H9 (cell line): Measurements from ENCODE around the gene PLEKHM3. TPM values are rescaled to one million over a fixed set of nuclear protein-coding genes. Genes with fewer than 3 reads are reported as not detected.

Source experiments
- DNase-seq: peaks from one replicate; pipeline ENCODE4 v3.0.0-alpha.2; 2017
- H2AFZ ChIP-seq: one replicate; pipeline ENCODE4 v1.6.1; 2013; ENCODE audit warnings: mild to moderate bottlenecking, low read length, control low read depth, moderate library complexity
- H2AK5ac ChIP-seq: 2 replicates; pipeline ENCODE4 v1.6.1; 2013; ENCODE audit warnings: low read length, control low read depth, mixed read lengths; ENCODE audit not compliant: insufficient read length
- H2BK120ac ChIP-seq: one replicate; pipeline ENCODE4 v1.6.1; 2013; ENCODE audit warnings: low read depth, mild to moderate bottlenecking, low read length, control low read depth, inconsistent platforms; ENCODE audit not compliant: poor library complexity, severe bottlenecking
- H2BK12ac ChIP-seq: 2 replicates; pipeline ENCODE4 v1.6.1; 2013; ENCODE audit warnings: low read length, control low read depth, mixed read lengths, low read depth; ENCODE audit not compliant: insufficient read length
- H2BK15ac ChIP-seq: 2 replicates; pipeline ENCODE4 v1.6.1; 2013; ENCODE audit warnings: low read depth, low read length, control low read depth
- H2BK20ac ChIP-seq: one replicate; pipeline ENCODE4 v1.6.1; 2013; ENCODE audit warnings: low read depth, mild to moderate bottlenecking, low read length, control low read depth, inconsistent platforms; ENCODE audit not compliant: poor library complexity, severe bottlenecking
- H2BK5ac ChIP-seq: 2 replicates; pipeline ENCODE4 v1.6.1; 2013; ENCODE audit warnings: low read length, control low read depth, mixed read lengths; ENCODE audit not compliant: insufficient read length
- H3K14ac ChIP-seq: 2 replicates; pipeline ENCODE4 v1.6.1; 2013; ENCODE audit warnings: low read length, control low read depth; ENCODE audit not compliant: insufficient read depth
- H3K18ac ChIP-seq: 2 replicates; pipeline ENCODE4 v1.6.1; 2013; ENCODE audit warnings: low read depth, mild to moderate bottlenecking, mixed read lengths, low read length, control low read depth; ENCODE audit not compliant: insufficient read length
- H3K23ac ChIP-seq: 2 replicates; pipeline ENCODE4 v1.6.1; 2013; ENCODE audit warnings: low read length, control low read depth, mixed read lengths, low read depth; ENCODE audit not compliant: insufficient read length
- H3K23me2 ChIP-seq: 2 replicates; pipeline ENCODE4 v1.6.1; 2013; ENCODE audit warnings: low read depth, mild to moderate bottlenecking, mixed read lengths, low read length, control low read depth; ENCODE audit not compliant: insufficient read length, poor library complexity, severe bottlenecking
- H3K27ac ChIP-seq: 2 replicates; pipeline ENCODE4 v1.5.1; 2013; ENCODE audit warnings: low read length, control low read depth, mixed read lengths, low read depth; ENCODE audit not compliant: insufficient read length
- H3K27me3 ChIP-seq: 2 replicates; pipeline ENCODE4 v1.6.1; 2013; ENCODE audit warnings: low read length, control low read depth, inconsistent platforms; ENCODE audit not compliant: insufficient read depth
- H3K4ac ChIP-seq: 2 replicates; pipeline ENCODE4 v1.6.1; 2013; ENCODE audit warnings: low read depth, mild to moderate bottlenecking, control low read depth, inconsistent platforms, low read length, moderate library complexity
- H3K4me1 ChIP-seq: 2 replicates; pipeline ENCODE4 v1.6.1; 2013; ENCODE audit warnings: low read length, control low read depth, inconsistent platforms; ENCODE audit not compliant: insufficient read depth
- H3K4me2 ChIP-seq: 2 replicates; pipeline ENCODE4 v1.6.1; 2013; ENCODE audit warnings: low read length, control low read depth, mixed read lengths; ENCODE audit not compliant: insufficient read length, insufficient read depth
- H3K56ac ChIP-seq: 2 replicates; pipeline ENCODE4 v1.6.1; 2013; ENCODE audit warnings: low read depth, mild to moderate bottlenecking, mixed read lengths, low read length, control low read depth; ENCODE audit not compliant: insufficient read length
- H3K79me1 ChIP-seq: 2 replicates; pipeline ENCODE4 v1.6.1; 2013; ENCODE audit warnings: low read depth, mild to moderate bottlenecking, moderate library complexity, low read length, control low read depth, inconsistent platforms; ENCODE audit not compliant: insufficient read depth, poor library complexity, severe bottlenecking
- H3K79me2 ChIP-seq: 2 replicates; pipeline ENCODE4 v1.6.1; 2013; ENCODE audit warnings: low read length, control low read depth, inconsistent platforms; ENCODE audit not compliant: insufficient read depth
- H3K9ac ChIP-seq: 2 replicates; pipeline ENCODE4 v1.6.1; 2013; ENCODE audit warnings: low read length, control low read depth, mixed read lengths; ENCODE audit not compliant: insufficient read length; ENCODE audit errors: extremely low read depth
- H3K9me3 ChIP-seq: one replicate; pipeline ENCODE4 v1.6.1; 2013; ENCODE audit warnings: low read depth, low read length, inconsistent platforms; ENCODE audit not compliant: control insufficient read depth
- H3T11ph ChIP-seq: one replicate; pipeline ENCODE4 v1.6.1; 2013; ENCODE audit warnings: mild to moderate bottlenecking, low read length, control low read depth, inconsistent platforms
- H4K20me1 ChIP-seq: one replicate; pipeline ENCODE4 v1.6.1; 2013; ENCODE audit not compliant: control insufficient read depth, insufficient read length, insufficient read depth
- H4K5ac ChIP-seq: 2 replicates; pipeline ENCODE4 v1.6.1; 2013; ENCODE audit warnings: low read depth, mild to moderate bottlenecking, mixed read lengths, low read length, control low read depth; ENCODE audit not compliant: insufficient read length
- H4K8ac ChIP-seq: replicated peaks from 2 replicates; pipeline ENCODE4 v1.6.1; 2013; ENCODE audit warnings: low read length, control low read depth, mixed read lengths, low read depth; ENCODE audit not compliant: insufficient read length
- H4K91ac ChIP-seq: 2 replicates; pipeline ENCODE4 v1.6.1; 2013; ENCODE audit warnings: low read depth, mild to moderate bottlenecking, moderate library complexity, mixed read lengths, low read length, control low read depth; ENCODE audit not compliant: insufficient read length
- H3K27ac Mint-ChIP-seq, 3 experiments: 2 replicates in 2 of 3; 3 replicates in 1 of 3; pipeline ENCODE4 v1.8.0; 2020 to 2021; ENCODE audit warnings: mixed read lengths in 3 of 3, mild to moderate bottlenecking in 1 of 3, moderate library complexity in 1 of 3
- H3K27me3 Mint-ChIP-seq: 2 replicates; pipeline ENCODE4 v1.8.0; 2021; ENCODE audit warnings: low read depth, mild to moderate bottlenecking, moderate library complexity, mixed read lengths
- H3K36me3 Mint-ChIP-seq, 3 experiments: 2 replicates in 2 of 3; 3 replicates in 1 of 3; pipeline ENCODE4 v1.8.0; 2020 to 2021; ENCODE audit warnings: low read depth in 3 of 3, mixed read lengths in 3 of 3; ENCODE audit not compliant: insufficient read depth in 1 of 3
- H3K4me1 Mint-ChIP-seq, 2 experiments: 2 replicates each; pipeline ENCODE4 v1.8.0; 2020; ENCODE audit warnings: mixed read lengths in 2 of 2
- H3K4me3 Mint-ChIP-seq, 2 experiments: 2 replicates in 1 of 2; 3 replicates in 1 of 2; pipeline ENCODE4 v1.8.0; 2020 to 2021; ENCODE audit warnings: mild to moderate bottlenecking in 2 of 2, mixed read lengths in 2 of 2, moderate library complexity in 1 of 2
- H3K9me3 Mint-ChIP-seq, 2 experiments: 2 replicates in 1 of 2; 3 replicates in 1 of 2; pipeline ENCODE4 v1.8.0; 2020; ENCODE audit warnings: mild to moderate bottlenecking in 2 of 2, mixed read lengths in 2 of 2, moderate library complexity in 1 of 2
- CTCF ChIP-seq: fragments of 200-600 bp; sonication (generic); conservative IDR thresholded peaks from 3 replicates; pipeline ENCODE4 v1.8.0; 2021; ENCODE audit warnings: antibody characterized with exemption, mild to moderate bottlenecking
- WGBS: extraction: QIAGEN DNeasy Blood & Tissue Kit; methylation state at CpG from one replicate; pipeline ENCODE4 v1.1.7; 2013; ENCODE audit warnings: missing lambda C conversion rate, low lambda C conversion rate, mixed read lengths; ENCODE audit not compliant: insufficient read length; ENCODE audit errors: extremely low coverage; 5-methylcytosine and 5-hydroxymethylcytosine counted together
- total RNA-seq: library from RNA; stranded (reverse); gene quantifications from 2 replicates; pipeline ENCODE4 v1.2.1, GENCODE V29; 2021

PLEKHM3 gene
- total RNA-seq, 1 experiment from 2014 or later = 7.5 TPM

GRCh38 chr2:208072250-208072892, 47.0 kb upstream of the PLEKHM3 start:
- no peak overlapping the region for H3K4me3 Mint-ChIP-seq
- TF ChIP-seq CTCF = peak; percentile 92
- Histone ChIP-seq H3K4me1 (no peaks in the 10 kb centered on the region), H3K79me1 (no peaks in the 10 kb centered on the region), H2BK120ac (no peak overlapping the region), H3K9me3 (no peaks in the 10 kb centered on the region), H3K56ac (no peak overlapping the region), H2AK5ac (no peak overlapping the region), H2BK12ac (no peak overlapping the region), H4K91ac (no peak overlapping the region), H3K4me2 (no peak overlapping the region), H4K5ac (no peak overlapping the region), H3K23me2 (no peaks in the 10 kb centered on the region), H2BK5ac (no peak overlapping the region), H3K18ac (no peak overlapping the region), H3K27me3 (no peaks in the 10 kb centered on the region), H2BK20ac (no peak overlapping the region), H3K9ac (no peak overlapping the region), H3K79me2 (no peaks in the 10 kb centered on the region), H3K23ac (no peak overlapping the region), H2BK15ac (no peak overlapping the region), H4K8ac (no peak overlapping the region), H3K4ac (no peak overlapping the region), H3K14ac (no peak overlapping the region), H4K20me1 (no peaks in the 10 kb centered on the region), H3K27ac (no peak overlapping the region), H2AFZ (no peak overlapping the region), H3T11ph (no peak overlapping the region)
- no peaks in the 10 kb centered on the region for H3K27me3 Mint-ChIP-seq
- DNase-seq = peak; percentile 77
- H3K27ac Mint-ChIP-seq = no peak overlapping the region
- peaks cover under 1 to 7% of the 10 kb centered on the region in 2 experiments; a peak in 3 of 4 replicates for H3K4me1 Mint-ChIP-seq
- H3K36me3 Mint-ChIP-seq = no peaks in the 10 kb centered on the region
- no CpG with 5 or more reads among the region's 9 CpGs for WGBS
- H3K9me3 Mint-ChIP-seq = no peaks in the 10 kb centered on the region; a peak in 1 of 5 replicates
